GM21367 (cell line): ENCODE measurements around the gene BSND.
"Not testable (repeated sequence)": the region's sequence is repeated elsewhere in the genome, so short reads cannot be mapped to it uniquely, and the experiment has no call there.

Experiments
- ATAC-seq: cut with Tn5 transposase; IDR thresholded peaks from one replicate; pipeline ENCODE4 v1.9.1; 2021; ENCODE audit not compliant: unreplicated experiment

The BSND gene

DNA sequence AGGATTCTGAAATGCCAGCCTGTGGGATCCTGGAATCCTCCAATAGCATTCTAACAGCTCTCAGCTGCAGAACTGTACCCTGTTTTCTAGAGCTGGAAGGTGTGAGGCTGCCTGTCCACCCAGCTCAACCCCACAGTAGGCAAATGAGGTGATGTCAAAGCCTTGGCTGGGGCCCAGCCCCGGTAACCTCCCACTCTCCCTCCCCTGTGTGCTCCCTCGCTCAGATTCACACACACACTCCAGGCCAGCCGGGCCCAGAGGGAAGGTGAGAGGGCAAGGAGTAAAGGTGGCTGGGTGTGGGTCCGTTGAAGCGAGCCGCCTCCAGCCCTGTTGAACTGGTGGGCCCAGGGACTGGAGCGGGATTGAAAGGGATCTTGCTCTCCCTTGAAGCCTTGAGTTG is at the start of gene BSND:
BSND (plus strand) TSS at position 257 of the 400 bp plus-strand sequence. CDS start 254 bp downstream, outside the sequence.
- no peak for ATAC-seq

DNA sequence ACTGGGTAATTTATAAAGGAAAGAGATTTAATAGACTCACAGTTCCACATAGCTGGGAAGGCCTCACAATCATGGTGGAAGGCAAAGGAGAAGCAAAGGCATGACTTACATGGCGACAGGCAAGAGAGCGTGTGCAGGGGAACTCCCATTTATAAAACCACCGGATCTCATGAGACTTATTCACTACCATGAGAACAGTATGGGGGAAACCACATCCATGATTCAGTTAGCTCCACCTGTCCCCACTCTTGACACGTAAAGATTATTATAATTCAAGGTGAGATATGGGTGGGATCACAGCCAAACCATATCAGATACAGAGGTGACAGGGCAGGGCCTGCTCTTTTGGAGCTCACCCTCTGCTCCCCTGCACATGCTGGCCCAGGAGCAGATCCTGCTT is 49.7 kb upstream of the BSND start:
- ATAC-seq: no peak

DNA sequence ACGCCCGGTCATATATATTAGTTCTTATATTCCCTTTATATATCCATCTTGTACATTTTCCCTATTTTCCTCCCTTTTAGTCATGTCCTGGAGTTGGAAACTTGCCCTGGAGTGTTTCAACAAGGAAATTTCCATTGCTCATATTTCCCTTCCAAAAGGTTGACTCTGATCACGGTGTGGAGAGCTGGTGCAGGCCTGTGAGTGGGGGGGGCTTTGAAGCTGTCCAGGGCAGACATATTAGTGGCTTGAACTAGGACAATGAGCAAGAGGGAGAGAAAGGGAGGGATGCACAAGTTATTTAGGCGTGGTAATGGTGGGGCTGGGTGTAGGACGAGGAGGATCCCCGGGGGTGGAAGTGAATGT is 48.7 kb upstream of the BSND start:
- ATAC-seq: no peak

DNA sequence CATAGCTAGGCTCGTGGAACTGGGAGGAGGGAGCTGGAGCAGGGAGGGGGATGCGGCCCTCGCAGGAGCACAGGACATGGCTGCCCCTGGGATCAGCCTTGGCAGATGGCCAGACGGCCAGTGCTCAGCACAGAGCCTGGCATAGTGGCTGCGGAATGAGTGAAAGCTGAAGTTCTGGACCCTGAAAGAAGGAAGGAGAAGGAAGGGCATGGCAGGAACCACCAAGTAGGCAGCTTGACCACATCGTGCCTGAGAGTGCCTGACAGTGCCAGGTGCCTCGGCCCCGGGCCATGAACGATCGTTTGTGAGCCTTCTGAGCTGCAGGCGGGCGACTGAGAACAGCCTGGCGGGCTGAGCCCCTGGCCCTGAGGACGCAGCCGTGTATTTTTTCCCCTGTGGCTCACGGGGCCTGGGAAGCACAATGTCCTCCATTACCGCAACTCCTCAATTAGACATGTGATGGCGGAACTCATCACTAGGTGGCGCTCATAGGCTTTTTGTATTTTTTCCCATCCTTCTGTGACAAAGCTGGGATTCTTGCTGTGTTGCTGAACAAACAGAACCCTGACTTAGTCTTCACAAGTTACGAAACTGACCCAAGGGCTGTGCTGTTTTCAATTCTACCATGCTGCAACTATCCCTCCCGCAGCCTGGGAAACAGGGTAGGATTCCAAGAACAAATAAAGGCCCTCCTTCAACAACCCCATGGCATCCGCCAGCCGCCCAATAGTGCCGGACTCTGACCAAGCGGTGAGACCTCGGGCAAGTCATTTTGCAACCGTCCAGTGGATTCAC is 48.2 kb upstream of the BSND start:
- ATAC-seq: no peak

DNA sequence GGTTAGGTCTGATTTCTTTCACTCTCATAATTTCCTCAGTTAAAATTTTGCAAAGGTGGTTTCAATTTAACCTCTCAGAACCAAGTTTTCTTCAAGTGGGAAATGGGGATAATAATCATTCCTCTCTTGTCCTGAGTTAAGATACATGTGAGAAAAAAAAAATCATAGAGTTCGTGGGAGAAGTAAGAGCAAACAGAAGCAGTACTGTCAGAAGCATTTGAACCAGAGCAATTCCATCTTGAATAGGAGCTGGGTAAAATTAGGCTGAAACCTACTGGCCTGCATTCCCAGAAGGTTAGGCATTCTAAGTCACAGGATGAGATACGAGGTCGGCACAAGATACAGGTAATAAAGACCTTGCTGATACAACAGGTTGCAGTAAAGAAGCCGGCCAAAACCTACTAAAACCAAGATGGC is 46.9 kb upstream of the BSND start:
- no peak for ATAC-seq

DNA sequence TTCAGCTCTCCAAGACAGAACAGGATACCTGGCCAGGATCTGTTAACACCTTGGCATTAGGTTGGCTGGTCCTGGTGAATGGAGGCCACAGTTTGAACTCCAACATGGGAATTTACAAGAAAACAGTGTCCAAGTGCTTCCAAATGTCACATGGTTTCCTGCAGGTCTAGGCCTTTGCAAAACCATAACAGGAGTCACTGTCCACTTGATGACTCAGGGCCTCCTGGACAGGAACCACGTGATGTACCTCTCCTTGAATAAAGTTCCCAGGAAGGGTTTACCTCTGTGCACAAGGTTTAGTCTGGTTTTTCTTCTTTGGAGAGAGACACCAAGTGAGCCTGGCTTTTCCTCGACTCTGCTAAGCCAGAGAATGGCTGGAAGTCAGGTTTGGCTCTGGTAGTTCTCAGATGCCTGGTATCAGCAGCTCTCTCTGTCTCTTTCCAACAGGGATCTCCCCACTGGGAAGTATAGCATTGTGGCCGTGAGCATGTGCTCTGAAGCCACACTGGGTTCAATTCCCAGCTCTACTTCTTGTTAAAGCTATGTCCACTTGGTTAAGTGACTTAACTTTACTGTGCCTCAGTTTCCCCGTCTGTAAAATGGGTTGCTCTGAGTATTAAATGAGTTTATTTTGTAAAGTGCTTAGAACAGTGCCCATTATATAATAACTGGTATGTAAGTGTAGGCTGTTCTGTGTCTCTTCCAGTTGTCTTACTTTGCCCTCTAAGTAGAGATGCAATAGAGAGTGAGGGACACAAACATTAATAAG is 45.6 kb upstream of the BSND start:
- ATAC-seq: no peak

DNA sequence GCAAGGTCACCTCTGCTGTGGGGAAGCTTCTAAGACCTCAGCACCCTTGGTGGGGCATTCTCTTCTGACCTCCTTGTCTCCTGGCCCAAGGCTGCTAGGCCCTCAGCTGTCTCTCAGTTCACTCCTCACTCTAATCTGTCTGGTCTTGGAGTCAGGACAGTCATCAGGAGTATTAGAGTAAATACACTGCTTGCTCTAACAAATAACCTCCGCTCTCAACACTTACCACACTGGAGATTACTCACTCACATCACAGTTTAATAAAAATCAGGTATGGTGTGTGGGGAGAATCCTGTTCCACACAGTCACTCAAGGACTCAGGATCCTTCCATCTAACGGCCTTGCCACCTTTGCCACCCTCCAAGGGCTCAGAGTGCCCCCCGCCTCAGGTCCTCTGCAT is 44.9 kb upstream of the BSND start:
- no peak for ATAC-seq

DNA sequence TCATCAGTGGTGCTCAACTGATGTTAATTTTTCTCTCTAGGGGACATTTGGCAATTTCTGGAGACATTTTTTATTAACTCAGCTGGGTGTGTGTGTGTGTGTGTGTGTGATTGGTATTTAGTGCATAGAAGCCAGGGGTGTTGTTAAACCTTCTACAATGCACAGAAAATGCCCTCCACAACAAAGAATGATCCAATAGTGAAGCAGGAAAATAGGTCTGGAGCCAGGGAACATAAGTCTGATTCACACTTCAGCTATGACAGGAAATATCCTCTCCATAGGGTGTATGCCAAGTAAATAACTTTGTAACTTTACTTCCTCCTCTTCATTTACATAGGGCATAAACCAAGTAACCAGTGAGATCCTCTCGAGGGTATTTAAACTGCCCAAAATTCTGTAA is 43.4 kb upstream of the BSND start:
- no peak for ATAC-seq

DNA sequence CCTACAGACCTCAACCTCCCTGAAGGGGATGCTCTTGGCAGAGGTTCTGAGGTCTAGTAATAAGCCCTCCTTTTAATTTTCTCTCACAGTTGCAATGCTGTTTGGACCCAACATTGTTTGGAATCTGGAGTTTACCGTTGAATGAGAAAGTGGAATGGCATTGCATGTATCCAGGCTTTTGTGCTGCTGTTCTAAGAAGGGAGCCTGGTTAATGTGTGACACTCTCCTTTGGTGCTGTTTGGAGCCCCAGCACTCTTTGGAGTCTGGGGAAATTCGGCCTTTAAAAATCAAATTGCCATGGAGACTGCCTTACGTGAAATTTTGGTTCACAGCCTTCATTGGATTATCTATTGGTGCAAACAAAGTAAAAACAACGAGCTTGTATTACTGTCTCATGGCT is 42.0 kb upstream of the BSND start:
- no peak for ATAC-seq

DNA sequence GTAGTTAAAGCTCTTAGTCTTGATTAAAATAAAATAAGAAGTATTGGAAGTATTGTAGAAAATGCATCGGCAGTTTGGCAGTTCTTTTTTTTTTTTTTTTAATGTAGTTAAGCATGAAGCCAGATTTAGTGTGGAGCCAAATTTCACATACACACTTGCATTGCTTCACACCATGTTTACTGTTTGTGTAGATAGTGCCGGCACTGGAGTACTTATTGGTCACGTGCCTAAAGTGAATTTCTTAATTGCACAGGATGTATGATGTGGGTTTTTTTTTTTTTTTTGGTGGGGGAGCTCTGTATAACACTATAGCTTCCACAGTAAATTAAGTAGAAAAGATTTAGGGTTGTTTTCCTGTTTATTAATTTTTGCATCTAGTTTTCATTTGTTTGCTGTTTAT is 39.5 kb upstream of the BSND start:
- no peak for ATAC-seq

DNA sequence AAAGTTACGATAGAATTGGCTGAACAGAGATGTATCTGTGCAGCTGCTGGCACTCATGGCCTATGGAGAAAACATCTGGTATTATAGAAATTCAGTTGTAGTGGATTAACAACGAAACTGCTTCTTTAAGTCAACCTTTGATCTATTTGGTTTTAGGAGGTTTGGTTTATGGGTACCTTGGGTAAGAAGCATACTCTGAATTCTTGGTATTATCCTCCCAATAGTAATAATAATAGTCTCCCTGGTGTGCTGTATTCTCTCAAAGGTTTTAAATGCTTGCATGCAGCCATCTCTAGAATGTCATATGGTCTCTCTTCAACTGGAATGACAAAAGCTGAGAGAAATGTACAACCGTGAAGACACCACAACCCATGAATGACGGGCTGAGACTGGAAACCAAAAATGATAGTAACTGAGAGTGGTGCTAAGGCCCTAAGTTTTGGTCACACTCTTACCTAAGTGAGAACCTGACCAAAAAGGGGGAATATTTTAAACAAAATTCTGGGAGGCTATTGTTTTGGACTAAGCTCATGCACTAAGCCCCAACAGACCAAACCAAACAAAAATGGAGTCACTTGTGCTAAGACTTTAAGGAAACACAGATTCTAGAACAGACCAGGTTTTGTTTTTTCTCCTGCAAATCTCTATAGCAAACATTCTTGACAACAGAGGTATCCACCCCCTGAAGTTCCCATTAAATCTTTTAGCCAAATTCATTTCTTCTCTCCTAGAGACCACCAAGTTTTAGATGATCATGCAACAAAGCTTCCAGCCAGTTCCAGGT is 35.9 kb upstream of the BSND start:
- no peak for ATAC-seq

DNA sequence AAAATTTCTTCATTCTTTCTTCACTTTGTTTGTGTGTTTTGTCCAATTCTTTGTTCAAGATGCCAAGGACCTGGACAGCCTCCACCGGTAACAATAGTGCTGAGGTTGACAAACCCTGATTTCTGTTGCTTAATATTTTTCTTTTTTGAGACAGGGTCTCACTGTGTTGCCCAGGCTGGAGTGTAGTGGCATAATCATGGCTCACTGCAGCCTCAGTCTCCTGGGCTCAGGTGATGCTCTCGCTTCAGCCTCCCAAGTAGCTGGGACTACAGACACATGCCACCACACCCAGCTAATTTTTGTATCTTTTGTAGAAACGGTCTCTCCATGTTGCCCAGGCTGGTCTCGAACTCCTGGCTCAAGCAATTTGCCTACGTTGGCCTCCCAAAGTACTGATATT is 34.9 kb upstream of the BSND start:
- not testable (repeated sequence) for ATAC-seq

DNA sequence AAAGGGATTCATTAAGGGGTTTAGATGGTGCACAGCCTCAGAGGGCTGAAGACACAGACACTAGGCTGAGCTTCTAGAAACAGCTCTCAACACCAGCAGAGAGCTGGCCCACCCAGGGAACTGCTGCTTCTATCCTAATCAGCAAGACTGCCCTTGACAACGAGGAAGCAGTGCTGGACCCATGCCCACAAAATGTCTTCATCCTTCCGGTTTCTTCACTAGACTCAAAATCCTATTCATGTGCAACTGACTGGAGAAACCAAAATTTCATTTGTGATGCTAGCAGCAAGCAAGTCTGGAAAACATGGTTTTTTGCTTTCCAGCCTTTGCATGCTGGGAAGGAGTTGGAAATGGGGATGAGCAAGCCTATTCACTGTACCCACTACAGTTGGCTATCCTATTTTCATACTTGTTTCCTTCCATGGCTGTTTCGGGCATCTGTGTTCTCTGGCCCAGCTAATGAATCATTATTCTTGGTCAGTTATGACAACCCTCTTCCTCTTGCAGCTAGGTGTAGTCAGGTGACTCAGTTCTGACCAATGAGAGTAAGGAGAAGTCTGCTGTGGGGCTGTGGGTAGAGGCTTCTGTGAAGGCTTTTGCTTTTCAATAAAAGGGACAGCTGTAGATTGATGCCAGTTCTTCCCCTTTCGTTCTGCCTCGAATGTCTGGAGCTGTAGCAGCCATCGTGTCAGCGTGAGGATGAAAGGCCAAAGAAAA is 33.0 kb upstream of the BSND start:
- ATAC-seq: peak; percentile 93

DNA sequence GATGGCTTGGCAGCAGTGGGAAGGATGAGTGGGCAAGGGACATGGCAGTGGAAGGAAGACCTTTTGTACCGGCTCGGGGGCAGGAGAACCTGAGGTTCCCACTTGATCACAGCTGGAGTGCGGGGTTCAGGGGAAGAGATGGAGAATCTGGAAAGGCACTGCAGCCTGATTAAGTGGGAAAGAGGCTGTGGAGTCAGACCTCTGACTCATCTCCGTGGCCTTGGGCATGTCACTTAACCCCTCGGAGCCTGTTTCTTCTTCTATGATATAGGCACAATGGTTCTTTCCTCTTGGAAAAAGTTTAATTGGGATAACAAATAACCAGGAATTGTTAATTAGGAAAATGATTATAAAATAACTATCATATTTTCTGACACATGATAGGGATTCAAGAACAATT is 31.4 kb upstream of the BSND start:
- no peak for ATAC-seq

DNA sequence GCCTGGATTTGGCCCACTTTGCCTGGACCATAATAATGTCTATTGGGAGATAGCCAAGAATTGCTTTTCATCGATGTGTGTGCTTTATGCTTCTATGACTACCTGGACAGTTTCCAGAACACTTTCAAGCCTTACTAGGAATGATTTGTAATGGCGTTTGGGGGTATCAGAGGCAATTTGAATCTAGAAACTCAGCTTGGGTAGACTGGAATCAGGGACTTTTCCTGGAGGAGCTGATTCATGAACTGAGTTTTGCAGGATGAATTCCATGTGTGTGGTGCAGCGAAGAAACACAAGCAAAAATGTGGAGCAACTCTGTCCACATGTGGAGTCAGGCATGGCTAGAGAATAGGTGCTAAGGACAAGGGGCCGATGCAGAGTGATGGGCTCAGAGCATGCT is 30.2 kb upstream of the BSND start:
- ATAC-seq: no peak

DNA sequence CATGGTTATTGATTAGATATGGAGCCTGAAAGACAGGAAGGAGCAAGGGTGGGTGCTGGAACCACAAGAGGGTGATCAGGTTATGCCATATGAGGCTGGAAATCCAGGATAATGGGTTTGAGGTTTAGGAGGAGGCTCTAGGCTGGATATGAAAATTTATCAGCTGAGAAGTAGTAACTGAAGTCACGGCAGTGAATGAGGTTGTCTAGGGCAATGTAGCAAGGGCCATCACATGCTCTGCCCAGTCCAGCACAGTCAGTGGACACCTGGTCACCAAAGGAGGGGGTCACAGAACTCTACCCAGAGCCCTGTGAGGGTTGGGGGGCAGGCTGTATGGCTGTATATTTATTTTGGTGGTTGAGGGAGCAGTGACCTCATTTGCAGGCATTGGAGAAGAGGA is 28.9 kb upstream of the BSND start:
- ATAC-seq: no peak

DNA sequence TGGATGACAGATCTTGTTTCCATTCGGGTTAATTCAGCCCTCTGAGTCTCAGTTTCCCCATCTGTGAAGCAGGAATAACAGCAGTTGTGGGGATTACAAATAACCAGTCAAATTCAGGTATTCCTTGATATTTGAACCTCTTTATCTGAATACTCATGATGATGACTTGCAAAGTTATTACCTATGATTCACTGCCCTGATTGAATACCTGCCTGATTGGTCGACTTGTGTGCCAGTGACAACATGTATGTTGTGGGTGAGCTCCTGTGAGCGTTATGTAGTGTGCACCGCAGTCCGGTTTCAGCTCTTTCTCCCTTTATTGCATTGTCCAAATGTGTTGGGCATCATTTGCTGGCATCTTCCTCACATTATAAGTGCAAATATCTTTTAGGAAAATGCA is 27.8 kb upstream of the BSND start:
- ATAC-seq: no peak

DNA sequence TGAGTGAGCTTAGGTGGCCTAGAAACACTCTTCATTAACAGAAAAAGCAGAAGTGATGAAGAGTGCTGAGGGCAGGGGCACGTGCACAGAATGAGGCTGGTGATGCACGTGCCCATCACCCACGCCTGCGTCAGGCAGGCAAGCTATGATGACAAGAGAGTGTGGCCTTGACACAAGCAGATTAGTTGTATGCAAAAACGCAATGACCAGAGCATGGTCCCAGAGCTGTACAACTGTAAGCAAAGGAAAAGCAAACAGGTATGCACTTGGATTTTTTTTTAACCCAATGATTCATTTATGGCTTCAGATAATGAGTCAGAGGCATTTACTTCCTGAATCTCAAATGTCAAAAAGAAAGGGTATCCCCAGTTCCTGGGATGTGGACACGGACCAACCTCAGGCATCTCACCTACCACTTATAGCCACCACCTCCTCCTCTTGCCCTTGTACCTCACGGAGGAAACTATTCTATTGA is 27.4 kb upstream of the BSND start:
- ATAC-seq: peak; percentile 86

DNA sequence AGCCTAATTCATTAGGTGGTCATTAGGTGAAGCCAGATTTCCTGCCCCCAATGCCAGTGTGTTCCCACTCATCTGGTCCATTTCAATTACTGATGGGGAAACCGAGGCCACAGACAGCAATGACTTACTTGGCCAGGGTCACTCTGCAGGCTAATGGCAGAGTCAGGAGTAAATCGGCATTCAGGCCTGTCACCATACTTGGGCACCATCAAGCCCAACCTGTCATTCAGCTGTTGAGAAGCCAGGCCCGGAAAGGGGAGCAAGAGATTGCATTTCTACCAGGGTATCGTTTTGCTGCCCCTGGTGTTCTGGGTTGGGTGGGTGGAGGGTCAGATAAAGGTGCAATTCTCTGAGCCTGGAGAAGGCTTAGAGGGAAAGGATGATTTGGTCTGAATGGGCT is 26.3 kb upstream of the BSND start:
- ATAC-seq: no peak

DNA sequence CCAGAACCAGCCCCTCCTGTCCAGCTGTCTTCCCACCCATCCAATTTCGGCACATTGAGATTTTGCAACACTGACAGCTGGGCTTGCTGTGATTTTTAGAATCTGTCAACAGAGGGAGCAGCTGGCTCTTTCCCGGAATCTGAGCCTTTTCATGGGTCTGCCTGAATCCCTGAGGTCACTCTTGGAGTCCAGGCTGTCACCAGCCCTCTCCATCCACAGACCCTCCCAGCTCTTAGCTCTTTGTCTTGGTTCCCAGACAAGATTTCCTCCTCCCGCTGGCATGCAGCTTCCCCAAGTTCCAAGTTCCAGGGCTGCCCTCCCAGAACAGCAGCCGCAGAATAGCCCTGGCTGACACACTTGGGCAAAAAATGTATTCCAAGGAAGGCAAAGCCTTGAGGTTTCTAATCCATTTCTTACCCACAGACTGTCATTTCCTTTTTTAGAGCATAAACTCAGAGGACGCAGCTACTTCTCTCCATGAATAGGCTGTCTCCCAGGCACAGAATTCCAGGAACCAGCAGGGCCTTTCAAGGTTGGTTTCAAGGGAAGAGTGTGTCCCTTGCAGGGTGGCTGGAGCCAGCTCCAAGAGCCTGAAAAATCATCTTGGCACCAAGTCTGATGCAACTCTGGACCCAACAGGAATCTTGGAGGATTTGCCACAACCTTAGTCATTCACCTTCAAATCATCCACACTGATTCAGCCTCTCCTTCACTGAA is 25.4 kb upstream of the BSND start:
- ATAC-seq: no peak
